ENCODE data around the gene RPL6.

DNA sequence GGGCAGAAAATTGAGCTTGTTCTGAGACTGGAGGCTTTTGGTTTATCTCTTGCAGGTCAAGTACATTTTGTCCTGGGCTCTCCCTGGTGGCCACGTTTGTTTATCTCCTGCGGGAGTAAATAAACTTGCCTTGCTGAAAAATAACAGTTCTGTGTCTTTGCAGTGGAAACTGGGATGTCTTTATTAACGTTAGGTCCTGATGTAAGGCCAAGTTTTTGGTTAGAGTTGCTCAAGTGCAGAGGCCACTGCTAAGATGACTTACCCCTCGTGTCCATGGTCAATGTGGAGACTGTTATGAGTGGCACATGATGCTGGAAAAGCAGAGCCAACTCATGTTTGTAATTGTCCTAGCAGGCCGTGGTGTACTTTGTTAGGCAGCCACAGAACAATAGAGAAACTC, 13.1 kb upstream of the RPL6 start:
- TF ChIP-seq, protein P1, sequence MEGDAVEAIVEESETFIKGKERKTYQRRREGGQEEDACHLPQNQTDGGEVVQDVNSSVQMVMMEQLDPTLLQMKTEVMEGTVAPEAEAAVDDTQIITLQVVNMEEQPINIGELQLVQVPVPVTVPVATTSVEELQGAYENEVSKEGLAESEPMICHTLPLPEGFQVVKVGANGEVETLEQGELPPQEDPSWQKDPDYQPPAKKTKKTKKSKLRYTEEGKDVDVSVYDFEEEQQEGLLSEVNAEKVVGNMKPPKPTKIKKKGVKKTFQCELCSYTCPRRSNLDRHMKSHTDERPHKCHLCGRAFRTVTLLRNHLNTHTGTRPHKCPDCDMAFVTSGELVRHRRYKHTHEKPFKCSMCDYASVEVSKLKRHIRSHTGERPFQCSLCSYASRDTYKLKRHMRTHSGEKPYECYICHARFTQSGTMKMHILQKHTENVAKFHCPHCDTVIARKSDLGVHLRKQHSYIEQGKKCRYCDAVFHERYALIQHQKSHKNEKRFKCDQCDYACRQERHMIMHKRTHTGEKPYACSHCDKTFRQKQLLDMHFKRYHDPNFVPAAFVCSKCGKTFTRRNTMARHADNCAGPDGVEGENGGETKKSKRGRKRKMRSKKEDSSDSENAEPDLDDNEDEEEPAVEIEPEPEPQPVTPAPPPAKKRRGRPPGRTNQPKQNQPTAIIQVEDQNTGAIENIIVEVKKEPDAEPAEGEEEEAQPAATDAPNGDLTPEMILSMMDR (IDR thresholded peaks at IDR 0.05): no peak
- TF ChIP-seq POLR2AphosphoS5 (IDR thresholded peaks at IDR 0.05) (no peak), POLR2A (IDR thresholded peaks at IDR 0.05) (no peak), EP300 (IDR thresholded peaks at IDR 0.05) (no peak)
